Fibroblast of villous mesenchyme (primary cell): ENCODE results near the gene GALNT16. TPM values are rescaled to one million over a fixed set of nuclear protein-coding genes. Genes with fewer than 3 reads are reported as not detected.
A peak's percentile ranks its signal among the peaks of the same experiment; 100 is the strongest.

ENCODE experiments used
- DNase-seq: peaks from one replicate; pipeline ENCODE4 v3.0.0-alpha.2; 2010; ENCODE audit warnings: low read depth
- H3K4me3 ChIP-seq: 2 replicates; pipeline ENCODE4 v1.5.1; 2011; ENCODE audit warnings: low read depth, mild to moderate bottlenecking, low read length
- total RNA-seq: library from RNA; depleted of rRNA; stranded (reverse); fragments of >200 nt; gene quantifications from 2 replicates; pipeline ENCODE4 v1.2.3, GENCODE V29; 2012
- TF ChIP-seq, protein P1 (sequence below): IDR thresholded peaks from 2 replicates; pipeline ENCODE4 v1.5.1; 2012; ENCODE audit warnings: low read depth, mild to moderate bottlenecking, low read length; ENCODE audit not compliant: insufficient read depth

GALNT16 gene
- total RNA-seq, 1 donor, result under 0.01 TPM

DNA sequence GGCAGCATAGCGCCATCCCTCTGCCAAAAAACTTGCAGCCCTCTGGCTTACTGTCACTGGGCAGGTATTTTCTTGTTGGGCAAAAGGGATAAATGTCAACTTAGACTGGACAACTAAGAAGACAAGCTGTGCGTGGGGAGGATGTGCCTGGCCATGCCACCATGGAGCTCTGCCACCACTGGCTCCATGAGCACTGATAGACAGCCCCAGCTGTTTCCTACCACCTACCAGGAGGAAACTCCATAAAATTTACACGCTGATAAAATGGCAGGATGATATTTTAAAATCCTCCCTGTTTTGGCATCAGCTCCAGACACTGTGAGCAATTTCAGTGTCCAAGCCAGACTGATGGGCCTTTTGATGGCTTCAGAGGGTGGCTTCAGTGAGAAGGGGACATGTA, 7.1 kb upstream of the GALNT16 start:
- no peak for DNase-seq
- TF ChIP-seq, protein P1, sequence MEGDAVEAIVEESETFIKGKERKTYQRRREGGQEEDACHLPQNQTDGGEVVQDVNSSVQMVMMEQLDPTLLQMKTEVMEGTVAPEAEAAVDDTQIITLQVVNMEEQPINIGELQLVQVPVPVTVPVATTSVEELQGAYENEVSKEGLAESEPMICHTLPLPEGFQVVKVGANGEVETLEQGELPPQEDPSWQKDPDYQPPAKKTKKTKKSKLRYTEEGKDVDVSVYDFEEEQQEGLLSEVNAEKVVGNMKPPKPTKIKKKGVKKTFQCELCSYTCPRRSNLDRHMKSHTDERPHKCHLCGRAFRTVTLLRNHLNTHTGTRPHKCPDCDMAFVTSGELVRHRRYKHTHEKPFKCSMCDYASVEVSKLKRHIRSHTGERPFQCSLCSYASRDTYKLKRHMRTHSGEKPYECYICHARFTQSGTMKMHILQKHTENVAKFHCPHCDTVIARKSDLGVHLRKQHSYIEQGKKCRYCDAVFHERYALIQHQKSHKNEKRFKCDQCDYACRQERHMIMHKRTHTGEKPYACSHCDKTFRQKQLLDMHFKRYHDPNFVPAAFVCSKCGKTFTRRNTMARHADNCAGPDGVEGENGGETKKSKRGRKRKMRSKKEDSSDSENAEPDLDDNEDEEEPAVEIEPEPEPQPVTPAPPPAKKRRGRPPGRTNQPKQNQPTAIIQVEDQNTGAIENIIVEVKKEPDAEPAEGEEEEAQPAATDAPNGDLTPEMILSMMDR, result no peak
- no peak overlapping the region for H3K4me3 ChIP-seq

DNA sequence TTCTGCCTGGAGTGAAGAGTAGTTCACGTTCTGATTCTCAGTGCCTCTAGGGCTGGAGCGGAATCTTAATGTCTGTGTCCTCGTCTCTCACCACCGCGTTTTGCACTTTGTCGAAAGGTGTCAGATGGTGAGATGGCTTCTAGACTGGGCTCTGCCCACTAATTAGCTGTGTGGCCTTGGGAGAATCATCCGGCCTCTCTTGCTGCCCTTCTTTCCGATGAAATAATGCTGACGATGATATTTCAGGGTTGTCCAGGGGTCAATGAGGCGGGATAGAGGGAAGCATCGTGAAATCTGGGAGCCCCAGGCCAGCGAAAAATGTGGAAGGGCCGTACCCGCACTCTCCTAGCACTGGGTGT, 811 bp upstream of the GALNT16 start:
- peak overlapping the region; percentile 46 for H3K4me3 ChIP-seq
- TF ChIP-seq, protein P1, result no peak
- no peak for DNase-seq

DNA sequence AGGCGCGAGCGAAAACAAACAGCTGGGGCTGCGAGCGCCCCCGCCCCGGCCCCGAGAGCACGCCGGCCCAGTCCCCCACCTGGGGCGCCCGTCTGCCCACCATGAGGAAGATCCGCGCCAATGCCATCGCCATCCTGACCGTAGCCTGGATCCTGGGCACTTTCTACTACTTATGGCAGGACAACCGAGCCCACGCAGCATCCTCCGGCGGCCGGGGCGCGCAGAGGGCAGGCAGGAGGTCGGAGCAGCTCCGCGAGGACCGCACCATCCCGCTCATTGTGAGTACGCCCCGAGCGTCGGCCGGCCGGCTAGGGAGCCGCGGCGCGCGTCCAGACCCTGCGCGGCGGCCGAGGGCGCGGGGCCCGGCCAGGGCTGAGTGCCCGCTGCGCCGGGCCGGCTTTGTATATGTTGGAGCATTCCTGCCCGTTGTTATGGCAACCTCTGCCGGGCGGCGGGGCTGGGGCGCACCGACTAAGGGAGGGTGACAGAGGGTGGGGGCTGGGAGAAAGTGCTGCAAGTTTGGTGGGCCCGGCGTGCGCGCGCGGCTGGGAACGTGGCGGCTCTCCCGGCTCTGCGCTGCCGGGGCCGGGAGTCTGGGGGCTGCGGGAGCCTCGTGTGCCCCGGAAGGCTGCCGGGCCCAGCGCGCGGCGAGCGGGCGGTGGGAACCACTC, 367 bp downstream of the GALNT16 start:
- peak overlapping the region; percentile 46 for H3K4me3 ChIP-seq
- TF ChIP-seq, protein P1, result no peak
- DNase-seq, result peak; percentile 17

DNA sequence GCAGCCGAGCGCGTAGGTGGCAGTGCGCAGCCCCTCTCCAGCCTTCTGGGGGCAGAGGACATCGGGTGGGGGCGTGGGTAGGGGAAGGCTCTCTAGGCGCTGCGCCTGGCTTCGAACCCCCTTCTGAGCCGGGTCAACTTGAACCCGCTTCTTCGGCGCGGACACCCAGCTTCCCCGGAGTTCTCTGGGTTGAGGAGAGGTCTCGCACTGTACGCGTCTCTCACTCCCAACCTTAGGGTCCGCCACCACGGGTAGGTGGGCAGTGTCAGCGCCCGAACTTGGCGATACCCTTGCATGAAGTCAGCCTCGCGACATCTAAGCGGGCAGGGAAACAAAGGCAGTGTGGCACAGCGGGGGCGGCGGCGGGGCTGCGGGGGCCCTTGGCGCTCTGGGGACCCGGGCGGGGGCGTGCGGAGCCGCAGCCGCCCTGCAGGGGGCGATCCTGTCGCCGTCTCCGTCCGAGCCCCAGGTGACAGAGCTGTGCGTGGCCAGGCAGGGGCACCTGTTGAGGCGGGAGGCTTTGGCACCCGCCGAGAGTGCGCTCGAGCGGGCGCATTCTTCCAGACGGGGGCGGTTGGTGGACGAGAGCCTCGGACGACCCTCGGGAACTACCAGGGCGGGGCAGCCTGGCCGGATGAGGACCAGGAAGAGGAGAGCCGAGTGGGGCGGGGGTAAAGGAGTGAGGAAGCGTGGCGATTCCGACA, 1.1 kb downstream of the GALNT16 start:
- peak overlapping the region; percentile 46 for H3K4me3 ChIP-seq
- DNase-seq, result no peak
- TF ChIP-seq, protein P1, result peak; percentile 44

DNA sequence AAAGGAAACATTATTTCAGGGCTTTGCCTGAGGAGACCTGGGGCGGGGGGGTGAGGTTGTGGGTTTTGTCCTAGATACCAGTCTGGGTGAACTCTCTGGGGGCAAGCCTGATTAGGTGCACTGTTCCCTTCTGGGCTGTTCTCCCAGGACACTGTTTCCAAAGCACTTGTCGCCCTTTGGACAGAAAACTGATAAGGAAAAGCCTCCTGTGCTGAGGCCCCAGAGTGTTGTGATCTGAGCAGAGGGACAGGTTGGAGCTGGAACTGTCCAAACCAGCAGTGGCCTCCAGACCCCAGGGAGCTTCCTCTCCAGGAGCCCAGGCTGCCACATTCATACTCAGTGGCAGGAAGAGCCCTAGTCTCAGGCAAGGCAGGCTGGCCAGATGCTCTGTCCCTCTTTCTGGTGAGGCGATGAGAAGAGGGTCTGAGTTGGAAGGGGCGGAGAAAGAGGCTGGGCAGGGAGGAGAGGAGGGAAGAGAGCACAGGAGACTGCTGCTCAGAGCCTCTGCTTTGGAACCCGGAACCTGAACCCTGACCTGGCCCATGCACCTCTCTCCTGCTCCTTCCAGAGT, 1.9 kb downstream of the GALNT16 start:
- TF ChIP-seq, protein P1, result no peak
- H3K4me3 ChIP-seq, result no peak overlapping the region
- no peak for DNase-seq

DNA sequence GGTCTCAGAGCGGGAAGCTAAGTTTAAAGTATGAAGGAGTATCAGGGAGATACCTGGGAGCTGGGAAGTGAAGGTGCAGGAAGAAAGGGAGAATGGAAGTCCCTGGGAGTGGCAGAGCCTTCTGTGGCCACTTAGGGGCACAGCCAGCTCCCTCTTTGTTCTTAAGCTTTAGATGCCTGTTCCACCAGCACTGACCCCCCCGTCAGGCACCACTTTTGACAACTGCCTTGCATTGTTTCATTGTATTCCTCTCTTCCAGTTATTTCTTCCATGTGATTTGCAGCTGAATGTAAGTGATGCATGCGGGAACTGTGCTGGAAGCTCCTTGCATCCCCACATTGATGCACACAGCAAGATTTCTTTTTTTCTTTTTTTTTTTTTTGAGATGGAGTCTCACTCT, 2.6 kb downstream of the GALNT16 start:
- no peak for DNase-seq
- TF ChIP-seq, protein P1, result no peak
- H3K4me3 ChIP-seq, result no peak overlapping the region
